K562 (cell line): ENCODE data around the gene GPR176. TPM values are rescaled to one million over a fixed set of nuclear protein-coding genes. Genes with fewer than 3 reads are reported as not detected.
A peak's percentile ranks its signal among the peaks of the same experiment; 100 is the strongest.

Source experiments
- BACH1 ChIP-seq: fragments of 200-800 bp; sonication (Bioruptor generic); IDR thresholded peaks from 2 replicates; pipeline ENCODE4 v1.6.1; 2016; ENCODE audit warnings: missing genetic modification characterization, missing compliant biosample characterization
- CBX2 ChIP-seq: fragments of 200-600 bp; sonication (generic); IDR thresholded peaks from one replicate; pipeline ENCODE4 v1.6.1; 2012; ENCODE audit warnings: mild to moderate bottlenecking, low read length, inconsistent platforms; ENCODE audit not compliant: insufficient read depth, poor library complexity, severe bottlenecking
- CEBPZ ChIP-seq: fragments of 150-350 bp; IDR thresholded peaks from 2 replicates; pipeline ENCODE4 v1.6.1; 2014; ENCODE audit warnings: low read depth, mild to moderate bottlenecking, low read length, borderline replicate concordance
- DEAF1 ChIP-seq: fragments of 450-650 bp; formaldehyde crosslinking; IDR thresholded peaks from 2 replicates; pipeline ENCODE4 v1.4.0; 2020; ENCODE audit warnings: mild to moderate bottlenecking, moderate library complexity
- DIDO1 ChIP-seq: fragments of 450-650 bp; IDR thresholded peaks from 2 replicates; pipeline ENCODE4 v1.6.1; 2016; ENCODE audit warnings: low read depth, missing biosample characterization, missing genetic modification characterization
- NFIC ChIP-seq: fragments of 450-650 bp; IDR thresholded peaks from 2 replicates; pipeline ENCODE4 v1.6.1; 2017; ENCODE audit warnings: mild to moderate bottlenecking, inconsistent platforms
- POLR2H ChIP-seq: IDR thresholded peaks from 2 replicates; pipeline ENCODE4 v1.6.1; 2016; ENCODE audit warnings: missing genetic modification characterization, low read depth, mild to moderate bottlenecking, control low read depth, missing compliant biosample characterization, moderate library complexity
- PTBP1 ChIP-seq: fragments of 200-400 bp; formaldehyde crosslinking; IDR thresholded peaks from 2 replicates; pipeline ENCODE4 v1.6.1; 2017; ENCODE audit warnings: low read depth, low read length
- RBM17 ChIP-seq: fragments of 200-400 bp; formaldehyde crosslinking; IDR thresholded peaks from 2 replicates; pipeline ENCODE4 v1.6.1; 2017; ENCODE audit warnings: low read depth, mild to moderate bottlenecking, low read length, borderline replicate concordance
- SFPQ ChIP-seq: fragments of 200-400 bp; formaldehyde crosslinking; IDR thresholded peaks from 2 replicates; pipeline ENCODE4 v1.6.1; 2017; ENCODE audit warnings: mild to moderate bottlenecking, low read depth, low read length, moderate library complexity
- SMAD2 ChIP-seq: fragments of 150-350 bp; IDR thresholded peaks from 2 replicates; pipeline ENCODE4 v1.6.1; 2014; ENCODE audit warnings: low read depth, mild to moderate bottlenecking, low read length
- TAF15 ChIP-seq: fragments of 200-400 bp; formaldehyde crosslinking; IDR thresholded peaks from 2 replicates; pipeline ENCODE4 v1.6.1; 2017; ENCODE audit warnings: mild to moderate bottlenecking, low read depth, low read length, moderate library complexity
- USF1 ChIP-seq: sonication (generic); formaldehyde crosslinking; IDR thresholded peaks from 2 replicates; pipeline ENCODE4 v1.9.0; 2022; ENCODE audit warnings: mild to moderate bottlenecking, missing genetic modification reagents
- VEZF1 ChIP-seq: fragments of 200-800 bp; sonication (Bioruptor generic); IDR thresholded peaks from 2 replicates; pipeline ENCODE4 v1.6.1; 2017; ENCODE audit warnings: missing genetic modification characterization, missing compliant biosample characterization
- ZNF121 ChIP-seq: sonication (generic); formaldehyde crosslinking; conservative IDR thresholded peaks from 2 replicates; pipeline ENCODE4 v1.8.0; 2022; ENCODE audit warnings: missing genetic modification reagents
- ZNF589 ChIP-seq: fragments of 200-800 bp; sonication (Bioruptor generic); IDR thresholded peaks from 2 replicates; pipeline ENCODE4 v1.6.1; 2016; ENCODE audit warnings: low read depth, missing genetic modification characterization, missing compliant biosample characterization
- polyA plus RNA-seq, 8 experiments: library from polyadenylated mRNA; depleted of rRNA in 4 of 8; stranded (reverse) in 5 of 8; unstranded in 3 of 8; fragments of >200 nt; fragmentation: Nextera tagmentation in 2 of 8; fragmentation: Illumina TruSeq in 1 of 8; extraction: Ambion mirVana in 2 of 8; extraction: Trizol in 1 of 8; gene quantifications; 2 replicates each; pipeline versions ENCODE4 v1.2.1 to v1.2.3, GENCODE V29; 2011 to 2014; ENCODE audit warnings: inconsistent platforms in 1 of 8, missing spikeins in 1 of 8
- total RNA-seq, 7 experiments: library from RNA; depleted of rRNA in 6 of 7; stranded (reverse); fragments of >200 nt in 6 of 7; fragmentation: Illumina TruSeq in 2 of 7; extraction: Trizol in 2 of 7; gene quantifications; 2 replicates each; pipeline versions ENCODE4 v1.2.1 to v1.2.3, GENCODE V29; 2011 to 2021; ENCODE audit warnings: low replicate concordance in 1 of 7

GPR176 gene
- total and polyA plus RNA-seq, 9 of the 15 experiments (the other 6 are each of a cell fraction or from before 2014, with no cell fraction given), result 0.03 to 1.2 (median 0.76) TPM

DNA sequence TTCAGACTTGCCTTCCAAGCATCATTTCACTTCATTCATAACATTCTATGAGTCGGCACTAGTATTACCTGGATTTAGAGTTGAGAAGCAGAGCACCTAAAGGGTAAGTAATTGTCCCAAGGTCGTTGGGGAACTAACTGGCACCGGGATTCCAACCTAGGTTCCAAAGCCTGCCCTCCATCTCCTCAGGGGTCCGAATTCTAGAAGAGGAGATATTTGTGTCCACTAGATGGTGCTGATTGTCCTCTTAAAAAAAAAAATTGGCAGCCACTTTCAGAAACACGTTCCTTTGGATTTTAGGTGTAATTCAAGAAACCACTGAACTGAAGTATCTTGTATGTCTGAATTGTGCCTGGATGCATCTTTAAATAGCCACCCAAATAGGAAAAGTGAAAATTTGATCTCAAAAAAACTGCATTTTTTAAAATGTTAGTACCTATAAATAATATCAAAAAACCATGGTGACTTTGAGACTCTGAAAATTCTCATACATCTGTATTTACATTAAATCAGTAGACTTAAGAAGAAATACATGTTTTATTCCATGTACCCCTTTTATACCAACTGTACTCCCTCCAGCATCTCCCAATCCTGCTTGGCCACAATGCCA is 133.5 kb downstream of the GPR176 start (continued):
- TF ChIP-seq BACH1 (tag) (no peak), USF1 (CRISPR knock-in tag) (no peak), TAF15 (no peak), SFPQ (no peak), SMAD2 (no peak), RBM17 (no peak), PTBP1 (0 out of 2 replicates have a peak, but pooled peaks have one; percentile 51), ZNF121 (CRISPR knock-in tag) (no peak), DEAF1 (CRISPR knock-in tag) (peak; percentile 63), NFIC (peak; percentile 49), CEBPZ (no peak), ZNF589 (no peak), VEZF1 (CRISPR knock-in tag) (no peak), POLR2H (tag) (no peak), DIDO1 (no peak), CBX2 (no peak)
